Measurements from ENCODE around the gene LEFTY2.

DNA sequence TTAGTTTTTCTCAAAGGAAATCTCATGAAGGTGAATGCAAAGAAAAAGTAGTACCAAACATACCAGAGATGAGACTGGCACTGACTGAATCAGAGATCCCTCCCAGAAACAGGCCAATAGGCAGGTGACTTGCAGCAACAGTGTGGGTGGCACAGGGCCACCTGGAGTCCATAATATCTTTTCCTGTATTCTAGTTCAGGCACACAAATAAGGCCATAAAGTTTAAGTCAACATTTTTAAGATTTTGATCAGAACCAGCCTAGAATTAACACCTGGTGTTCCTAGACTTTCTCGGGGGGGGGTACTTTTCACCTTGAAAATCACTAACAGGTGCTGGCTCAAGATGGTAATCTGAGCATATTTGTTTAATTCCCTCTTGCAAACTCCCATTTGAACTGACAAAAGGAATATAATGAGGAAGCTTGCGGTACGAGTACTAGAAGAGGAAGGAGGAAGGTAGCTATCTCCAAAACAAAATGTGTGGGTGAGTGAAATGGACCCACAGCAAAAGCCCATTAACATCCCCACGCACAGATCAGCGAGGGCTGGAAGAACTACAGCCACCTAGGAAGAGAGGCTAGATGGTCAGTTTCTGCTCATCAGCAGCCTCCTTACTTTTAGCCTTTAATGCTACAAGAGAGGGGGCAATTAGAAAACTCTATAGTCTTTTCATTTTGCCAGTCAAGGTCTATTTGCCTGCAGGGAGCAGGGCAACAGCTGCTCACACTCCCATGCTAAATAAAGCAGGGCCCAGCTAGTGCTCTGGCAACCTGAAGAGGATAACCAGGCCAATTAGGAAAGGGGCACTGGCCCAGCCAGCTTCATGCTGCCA is 39.2 kb upstream of the LEFTY2 start:
- TF ChIP-seq, protein P1, sequence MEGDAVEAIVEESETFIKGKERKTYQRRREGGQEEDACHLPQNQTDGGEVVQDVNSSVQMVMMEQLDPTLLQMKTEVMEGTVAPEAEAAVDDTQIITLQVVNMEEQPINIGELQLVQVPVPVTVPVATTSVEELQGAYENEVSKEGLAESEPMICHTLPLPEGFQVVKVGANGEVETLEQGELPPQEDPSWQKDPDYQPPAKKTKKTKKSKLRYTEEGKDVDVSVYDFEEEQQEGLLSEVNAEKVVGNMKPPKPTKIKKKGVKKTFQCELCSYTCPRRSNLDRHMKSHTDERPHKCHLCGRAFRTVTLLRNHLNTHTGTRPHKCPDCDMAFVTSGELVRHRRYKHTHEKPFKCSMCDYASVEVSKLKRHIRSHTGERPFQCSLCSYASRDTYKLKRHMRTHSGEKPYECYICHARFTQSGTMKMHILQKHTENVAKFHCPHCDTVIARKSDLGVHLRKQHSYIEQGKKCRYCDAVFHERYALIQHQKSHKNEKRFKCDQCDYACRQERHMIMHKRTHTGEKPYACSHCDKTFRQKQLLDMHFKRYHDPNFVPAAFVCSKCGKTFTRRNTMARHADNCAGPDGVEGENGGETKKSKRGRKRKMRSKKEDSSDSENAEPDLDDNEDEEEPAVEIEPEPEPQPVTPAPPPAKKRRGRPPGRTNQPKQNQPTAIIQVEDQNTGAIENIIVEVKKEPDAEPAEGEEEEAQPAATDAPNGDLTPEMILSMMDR (conservative IDR thresholded peaks at IDR 0.05), result no peak
- TF ChIP-seq ZFX (IDR thresholded peaks at IDR 0.05), result no peak

Measured in C4-2B (cell line).